ENCODE measurements around the gene RND2.

The RND2 gene

GRCh38 chr17:43006639-43007551 is 18.1 kb upstream of the RND2 start, which contains the start of gene IFI35:
Gene IFI35, plus strand, starts transcription at chr17:43006784. Its CDS starts 164 bp downstream, at chr17:43006948.
- DNase-seq = peak; percentile 77

DNA sequence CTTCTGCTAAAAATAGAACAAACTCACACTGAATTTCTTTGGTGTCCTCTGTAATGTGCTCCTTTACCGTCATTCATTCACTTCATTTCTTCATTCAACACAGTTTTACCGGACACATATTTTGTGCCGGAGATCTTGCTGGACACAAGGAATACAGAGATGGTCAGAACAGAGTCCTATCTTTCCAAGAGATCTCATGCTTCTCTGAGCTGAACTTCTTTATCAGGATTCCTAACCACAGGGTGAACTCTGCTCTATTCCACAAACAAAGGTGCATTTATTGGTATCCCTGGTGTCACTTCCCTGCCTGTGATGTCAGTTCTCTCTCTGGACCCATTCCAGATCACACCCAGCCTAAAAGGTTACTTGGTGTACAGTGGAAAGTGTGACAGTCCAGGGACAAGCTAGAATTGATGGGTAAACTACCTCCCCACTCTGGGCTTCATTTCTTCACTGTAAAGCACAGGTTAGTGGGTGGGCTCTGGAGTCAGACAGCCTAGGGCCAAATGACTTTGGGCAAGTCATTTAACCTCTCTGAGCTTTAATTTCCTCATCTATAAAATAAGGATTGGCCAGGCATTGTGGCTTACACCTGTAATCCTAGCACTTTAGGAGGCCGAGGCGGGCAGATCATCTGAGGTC is 14.2 kb upstream of the RND2 start:
- no peak for DNase-seq

DNA sequence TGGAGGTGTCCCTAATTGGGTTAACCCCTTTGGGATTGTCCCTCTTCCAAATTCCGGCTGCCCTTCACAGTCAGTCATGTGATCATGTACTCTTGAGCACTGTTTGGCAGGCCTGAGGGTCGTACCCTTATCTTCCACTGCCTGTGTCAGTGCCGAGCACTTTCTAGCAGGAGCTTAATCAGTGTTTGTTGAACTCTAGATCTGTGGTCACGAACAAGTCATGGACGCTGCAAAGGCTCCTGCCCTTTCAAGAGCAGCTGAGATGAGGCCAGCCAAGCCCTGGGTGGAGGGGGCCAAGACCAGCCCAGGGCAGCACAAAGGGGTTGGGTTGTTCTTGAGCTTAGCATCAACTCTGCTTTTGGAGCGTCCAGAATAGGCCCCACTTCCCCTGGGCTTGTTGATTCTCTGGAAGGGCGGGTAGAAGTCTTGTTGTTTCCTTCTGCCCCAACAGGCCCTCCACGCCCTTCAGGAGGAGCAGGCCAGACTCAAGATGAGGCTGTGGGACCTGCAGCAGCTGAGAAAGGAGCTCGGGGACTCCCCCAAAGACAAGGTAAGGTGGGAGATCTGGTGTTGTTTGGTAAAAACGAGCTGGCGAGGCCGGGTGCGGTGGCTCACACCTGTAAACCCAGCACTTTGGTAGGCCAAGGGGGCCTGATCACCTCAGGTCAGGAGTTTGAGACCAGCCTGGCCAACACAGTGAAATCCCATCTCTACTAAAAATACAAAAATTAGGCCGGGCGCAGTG is 13.1 kb upstream of the RND2 start:
- DNase-seq = no peak

GRCh38 chr17:43013296-43013695 is 11.7 kb upstream of the RND2 start:
- DNase-seq = no peak

DNA sequence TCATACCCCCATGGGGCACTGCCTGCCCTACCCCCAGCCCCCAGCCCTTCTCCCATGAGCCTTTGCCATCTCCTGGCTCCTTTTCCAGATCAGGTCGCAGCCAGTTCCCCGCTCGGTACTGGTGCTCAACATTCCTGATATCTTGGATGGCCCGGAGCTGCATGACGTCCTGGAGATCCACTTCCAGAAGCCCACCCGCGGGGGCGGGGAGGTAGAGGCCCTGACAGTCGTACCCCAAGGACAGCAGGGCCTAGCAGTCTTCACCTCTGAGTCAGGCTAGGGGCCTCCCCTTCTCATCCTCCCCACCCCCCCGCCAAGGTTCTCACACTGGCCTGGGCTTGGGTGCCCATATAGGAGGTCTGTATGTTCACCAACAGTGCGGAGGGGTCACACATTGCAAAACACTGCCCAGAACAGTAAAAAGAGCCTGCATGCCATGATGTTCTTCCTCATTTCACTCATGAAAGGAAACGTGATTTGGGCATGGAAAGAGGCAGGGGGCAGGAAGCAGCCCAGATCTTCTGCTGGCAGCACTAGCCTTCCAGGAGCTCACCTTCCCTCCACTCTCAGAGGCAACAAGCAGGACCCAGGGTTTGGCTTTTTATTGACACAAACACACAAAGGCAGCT is 10.9 kb upstream of the RND2 start:
- no peak for DNase-seq

- DNase-seq = no peak
These were observed 10.1 kb upstream of the RND2 start for GRCh38 chr17:43014649-43015542.

- DNase-seq = no peak
These were observed 9.5 kb upstream of the RND2 start for GRCh38 chr17:43015579-43015978.

DNA sequence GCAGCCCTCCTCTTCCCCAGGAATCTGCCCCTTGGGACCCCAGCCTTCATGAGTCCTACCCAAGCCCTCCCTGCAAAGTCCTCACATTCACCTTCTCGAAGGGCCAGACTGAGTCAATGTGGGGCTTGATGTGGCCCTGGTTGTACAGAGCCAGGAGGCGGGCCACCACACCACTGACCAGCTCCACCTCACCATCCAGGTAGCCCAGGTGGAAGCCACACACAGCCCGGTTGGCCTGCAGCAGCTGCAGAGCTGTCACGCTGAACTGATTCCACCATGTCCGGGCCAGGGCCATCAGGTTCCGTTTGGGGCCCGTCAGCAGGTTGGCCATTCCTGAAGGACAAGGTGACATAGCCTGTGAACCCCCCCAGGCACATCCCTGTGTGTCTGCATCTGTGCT is 8.8 kb upstream of the RND2 start:
- no peak for DNase-seq

GRCh38 chr17:43018008-43018853 is 6.8 kb upstream of the RND2 start:
- no peak for DNase-seq

DNA sequence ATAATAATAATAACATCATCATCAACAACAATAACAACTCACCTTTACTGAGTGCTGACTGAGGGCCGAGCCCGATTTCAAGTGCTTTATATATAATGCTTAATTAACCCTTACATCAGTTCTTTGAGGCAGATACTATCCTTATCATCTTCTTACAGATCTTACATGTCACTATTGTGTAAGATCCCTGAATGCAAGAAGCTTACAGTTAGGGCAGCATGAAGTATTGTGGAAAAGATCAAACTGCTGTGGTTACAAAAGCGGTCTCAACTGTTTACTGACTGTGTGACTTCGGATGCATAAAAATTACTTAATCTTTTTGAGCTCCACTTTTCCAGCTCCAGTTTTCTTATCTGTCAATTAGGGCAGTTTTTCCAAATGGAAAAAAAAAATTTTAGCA is 6.1 kb upstream of the RND2 start:
- no peak for DNase-seq

GRCh38 chr17:43019418-43019817 is 5.6 kb upstream of the RND2 start:
- no peak for DNase-seq

DNA sequence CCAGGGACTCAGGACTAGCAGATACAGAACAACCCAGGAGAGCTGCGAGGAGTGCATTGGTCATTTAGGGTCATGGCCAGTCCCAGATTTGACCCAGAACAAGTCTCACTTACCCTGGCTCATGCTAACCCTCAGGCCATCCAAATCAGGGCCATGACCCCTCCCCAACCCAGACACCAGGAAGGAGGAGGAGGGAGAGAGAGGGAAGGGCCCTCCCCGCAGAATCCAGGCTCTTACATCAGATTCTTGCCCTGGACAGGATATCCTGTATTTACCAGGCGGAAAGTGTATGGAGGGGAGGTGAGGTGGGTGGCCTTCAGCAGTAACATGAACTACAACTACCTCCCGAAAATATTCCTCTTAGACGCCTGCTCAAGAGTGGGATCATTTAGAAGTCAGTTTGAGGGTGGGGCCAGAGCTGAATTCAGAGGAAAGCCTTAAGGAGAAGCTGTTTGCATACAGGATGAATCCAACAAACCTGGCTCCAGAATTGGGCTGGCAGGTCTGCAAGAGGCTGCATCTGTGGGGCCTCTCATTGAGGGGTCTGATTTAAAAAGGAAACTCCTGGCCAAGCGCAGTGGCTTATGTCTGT is 4.9 kb upstream of the RND2 start:
- DNase-seq = no peak

GRCh38 chr17:43020789-43021740 is 4.0 kb upstream of the RND2 start:
- peak; percentile 46 for DNase-seq

- DNase-seq = peak; percentile 69
These were observed 3.1 kb upstream of the RND2 start, which contains the start of gene VAT1 for GRCh38 chr17:43021741-43022512. Gene VAT1, minus strand, starts transcription at chr17:43022385. Its CDS starts 63 bp downstream, at chr17:43022322.

DNA sequence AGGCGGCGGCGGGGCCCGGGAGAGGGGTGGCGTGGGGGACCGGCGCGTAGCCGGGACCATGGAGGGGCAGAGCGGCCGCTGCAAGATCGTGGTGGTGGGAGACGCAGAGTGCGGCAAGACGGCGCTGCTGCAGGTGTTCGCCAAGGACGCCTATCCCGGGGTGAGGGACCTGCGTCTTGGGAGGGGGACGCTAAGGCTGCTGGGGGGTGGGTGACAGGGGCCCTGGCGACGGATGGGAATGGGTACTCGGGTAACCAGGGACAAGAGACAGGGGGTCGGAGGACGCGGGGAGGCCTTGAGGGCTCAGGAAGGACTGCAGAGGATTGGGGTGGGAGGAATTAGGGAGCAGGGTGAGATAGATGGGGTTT is 243 bp downstream of the RND2 start:
- no peak for DNase-seq

- DNase-seq = no peak
These were observed 921 bp downstream of the RND2 start for GRCh38 chr17:43025766-43026537.

GRCh38 chr17:43026595-43026994 is 1.6 kb downstream of the RND2 start:
- no peak for DNase-seq

Measured in activated CD4-positive, CD25-positive, alpha-beta regulatory T cell treated with anti-CD3 and anti-CD28 coated beads, Interleukin-2, amount 50 U/mL, for 72 hours (primary cell).